Body of pancreas (tissue), 4 donors: ENCODE data around the gene PPTC7. TPM values are rescaled to one million over a fixed set of nuclear protein-coding genes. Genes with fewer than 3 reads are reported as not detected.
"Not testable (repeated sequence)": the region's sequence is repeated elsewhere in the genome, so short reads cannot be mapped to it uniquely, and the experiment has no call there.

Experiments
- ATAC-seq: fragments of 150-250 bp; one replicate; pipeline ENCODE4 v1.9.1; 2016
- DNase-seq, 4 donors: peaks; one replicate each; pipeline ENCODE4 v3.0.0-alpha.2; 2019
- H3K27ac ChIP-seq, 4 donors: fragments of 200-600 bp; sonication (generic); 1 replicate in 3 of 4; 2 replicates in 1 of 4; pipeline versions ENCODE4 v1.5.1 to v1.6.1; 2016 to 2019; ENCODE audit warnings: mild to moderate bottlenecking in 1 of 4, mixed read lengths in 1 of 4, moderate library complexity in 1 of 4
- H3K27me3 ChIP-seq, 2 donors: fragments of 200-600 bp; sonication (generic); one replicate each; pipeline ENCODE4 v1.6.0; 2016; ENCODE audit warnings: mild to moderate bottlenecking in 1 of 2
- H3K36me3 ChIP-seq, 2 donors: fragments of 200-600 bp; sonication (generic); replicated peaks in 1 of 2; 2 replicates each; pipeline ENCODE4 v1.5.1; 2016; ENCODE audit warnings: low read depth in 2 of 2; ENCODE audit not compliant: insufficient read depth in 1 of 2
- H3K4me1 ChIP-seq: fragments of 200-600 bp; sonication (generic); one replicate; pipeline ENCODE4 v1.6.0; 2016
- H3K4me3 ChIP-seq, 2 donors: fragments of 200-600 bp; sonication (generic); 1 replicate in 1 of 2; 2 replicates in 1 of 2; pipeline ENCODE4 v1.5.1; 2016 to 2019
- H3K9me3 ChIP-seq, 3 donors: fragments of 200-600 bp; sonication (generic); 1 replicate in 2 of 3; 2 replicates in 1 of 3; pipeline ENCODE4 v1.5.1; 2016
- POLR2A ChIP-seq, 3 donors: fragments of 450-650 bp; IDR thresholded peaks; one replicate each; pipeline ENCODE4 v1.6.1; 2016; ENCODE audit warnings: antibody characterized with exemption in 3 of 3, mild to moderate bottlenecking in 2 of 3
- WGBS, 2 donors: methylation state at CpG; one replicate each; pipeline ENCODE4 v1.1.5; 2017; 5-methylcytosine and 5-hydroxymethylcytosine counted together
- intact Hi-C: fragments of 100-400 bp; cut with DNase I; formaldehyde crosslinking; loops from one replicate; pipeline ENCODE4 v1.15.1; 2023
- total RNA-seq, 2 donors: library from RNA; depleted of rRNA; stranded (reverse); fragments of >200 nt; gene quantifications; one replicate each; pipeline ENCODE4 v1.1.0, GENCODE V29; 2016
- TF ChIP-seq, protein P1 (sequence below), 7 experiments: fragments of 450-650 bp in 4 of 7; fragments of 200-600 bp in 3 of 7; sonication (generic) in 3 of 7; IDR thresholded peaks; one replicate each; pipeline ENCODE4 v1.5.1; 2016 to 2019; ENCODE audit warnings: antibody characterized with exemption in 7 of 7

PPTC7 gene
- total RNA-seq, 2 donors from 2014 or later, result 10.1 to 10.5 TPM

DNA sequence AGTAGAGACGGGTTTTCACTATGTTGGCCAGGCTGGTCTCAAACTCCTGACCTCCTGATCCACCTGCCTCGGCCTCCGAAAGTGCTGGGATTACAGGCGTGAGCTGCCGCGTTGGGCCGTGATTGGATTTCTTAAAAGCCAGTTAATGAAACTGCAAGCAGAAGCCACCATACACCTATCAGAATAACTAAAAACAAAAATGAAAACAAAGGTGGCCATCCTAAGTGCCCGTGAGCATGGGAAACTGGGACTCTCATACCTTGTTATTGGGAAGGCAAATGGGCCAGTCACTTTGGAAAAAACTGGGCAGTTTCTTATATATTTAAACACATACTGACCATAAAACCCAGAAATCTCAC lies 23.1 kb upstream of the PPTC7 start:
- Histone ChIP-seq H3K27me3 (no peaks in the 10 kb centered on the region), H3K4me1 (no peaks in the 10 kb centered on the region), H3K9me3 (no peaks in the 10 kb centered on the region), H3K27ac (peak overlapping the region in 1 of 4 donors; percentile 62), H3K36me3 (no peaks in the 10 kb centered on the region), H3K4me3 (no peak overlapping the region)
- intact Hi-C loops, result no loop called here
- TF ChIP-seq, protein P1, sequence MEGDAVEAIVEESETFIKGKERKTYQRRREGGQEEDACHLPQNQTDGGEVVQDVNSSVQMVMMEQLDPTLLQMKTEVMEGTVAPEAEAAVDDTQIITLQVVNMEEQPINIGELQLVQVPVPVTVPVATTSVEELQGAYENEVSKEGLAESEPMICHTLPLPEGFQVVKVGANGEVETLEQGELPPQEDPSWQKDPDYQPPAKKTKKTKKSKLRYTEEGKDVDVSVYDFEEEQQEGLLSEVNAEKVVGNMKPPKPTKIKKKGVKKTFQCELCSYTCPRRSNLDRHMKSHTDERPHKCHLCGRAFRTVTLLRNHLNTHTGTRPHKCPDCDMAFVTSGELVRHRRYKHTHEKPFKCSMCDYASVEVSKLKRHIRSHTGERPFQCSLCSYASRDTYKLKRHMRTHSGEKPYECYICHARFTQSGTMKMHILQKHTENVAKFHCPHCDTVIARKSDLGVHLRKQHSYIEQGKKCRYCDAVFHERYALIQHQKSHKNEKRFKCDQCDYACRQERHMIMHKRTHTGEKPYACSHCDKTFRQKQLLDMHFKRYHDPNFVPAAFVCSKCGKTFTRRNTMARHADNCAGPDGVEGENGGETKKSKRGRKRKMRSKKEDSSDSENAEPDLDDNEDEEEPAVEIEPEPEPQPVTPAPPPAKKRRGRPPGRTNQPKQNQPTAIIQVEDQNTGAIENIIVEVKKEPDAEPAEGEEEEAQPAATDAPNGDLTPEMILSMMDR (IDR thresholded peaks at IDR 0.05), result no peak
- no peak for TF ChIP-seq POLR2A (IDR thresholded peaks at IDR 0.05)
- ATAC-seq (no peak), DNase-seq (no peak)
- 79 to 87% methylated on average over 8 of the region's 8 CpGs for WGBS, 2 donors

DNA sequence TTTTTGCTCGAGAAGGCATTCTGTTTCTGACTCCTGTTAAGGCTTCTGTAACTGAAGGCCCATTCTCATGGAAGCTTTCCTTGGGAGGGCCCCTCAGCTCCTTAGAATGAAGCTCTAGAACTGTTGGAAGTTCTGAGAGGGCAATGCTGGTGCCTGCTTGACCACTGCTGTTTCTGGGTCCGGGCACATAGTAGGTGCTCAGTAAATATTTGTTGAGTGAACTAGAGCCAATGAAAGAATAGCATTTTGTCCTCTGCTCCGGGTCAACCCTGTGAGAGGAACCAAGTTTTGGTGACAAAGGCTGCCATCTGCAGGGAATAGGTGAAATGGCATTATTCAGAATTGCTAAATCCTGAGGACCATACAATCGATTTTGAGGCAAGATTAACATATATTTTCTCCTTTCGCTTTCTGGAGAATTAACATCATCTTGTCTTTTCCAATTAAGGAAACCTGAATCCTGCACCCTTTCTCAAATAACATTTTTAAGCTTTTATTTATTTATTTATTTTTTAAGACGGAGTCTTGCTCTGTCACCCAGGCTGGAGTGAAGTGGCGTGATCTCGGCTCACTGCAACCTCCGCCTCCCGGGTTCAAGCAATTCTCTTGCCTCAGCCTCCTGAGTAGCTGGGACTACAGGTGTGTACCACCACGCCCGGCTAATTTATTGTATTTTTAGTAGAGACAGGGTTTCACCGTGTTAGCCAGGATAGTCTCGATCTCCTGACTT lies 19.1 kb upstream of the PPTC7 start:
- H3K27me3 ChIP-seq, H3K4me3 ChIP-seq, H3K9me3 ChIP-seq, H3K4me1 ChIP-seq, H3K36me3 ChIP-seq, H3K27ac ChIP-seq, intact Hi-C loops: not testable (repeated sequence)
- ATAC-seq (peak; percentile 75), DNase-seq (peak; percentile 39 to 62 (median 46))
- TF ChIP-seq, protein P1 (IDR thresholded peaks at IDR 0.05), result peak; percentile 53 to 88 (median 83)
- 43% methylated on average over 13 to 14 of the region's 14 CpGs for WGBS, 2 donors

DNA sequence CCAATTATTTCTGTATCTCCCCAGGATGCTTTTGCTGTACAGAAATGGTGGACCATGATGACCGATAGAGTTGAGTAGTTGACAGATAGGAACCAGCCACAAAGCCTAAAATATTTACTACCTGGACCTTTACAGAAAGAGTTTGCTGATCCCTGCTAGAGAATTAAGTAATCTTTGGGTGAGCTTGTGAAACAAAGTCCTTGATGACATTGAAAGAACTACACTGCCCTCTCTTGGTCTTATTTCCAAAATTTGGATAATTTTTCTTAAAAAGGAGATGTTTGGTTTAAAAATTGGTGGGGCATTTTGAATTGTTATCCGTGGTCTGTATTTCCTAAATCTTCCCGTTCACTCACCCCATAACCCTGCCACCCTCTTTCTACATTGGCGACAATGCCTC lies 17.1 kb upstream of the PPTC7 start:
- no peaks in the 10 kb centered on the region for H3K4me1 ChIP-seq
- no peaks in the 10 kb centered on the region for H3K36me3 ChIP-seq
- no peak overlapping the region for H3K27ac ChIP-seq
- peak; percentile 73 for ATAC-seq
- no peak for DNase-seq
- no peaks in the 10 kb centered on the region for H3K27me3 ChIP-seq
- TF ChIP-seq POLR2A (IDR thresholded peaks at IDR 0.05), result no peak
- TF ChIP-seq, protein P1 (IDR thresholded peaks at IDR 0.05), result peak; percentile 14 to 73 (median 59)
- H3K9me3 ChIP-seq, result no peaks in the 10 kb centered on the region
- 10 to 18% methylated on average over 4 of the region's 4 CpGs for whole genome bisulfite sequencing, 2 donors
- H3K4me3 ChIP-seq, result no peak overlapping the region
- intact Hi-C loops, result no loop called here

DNA sequence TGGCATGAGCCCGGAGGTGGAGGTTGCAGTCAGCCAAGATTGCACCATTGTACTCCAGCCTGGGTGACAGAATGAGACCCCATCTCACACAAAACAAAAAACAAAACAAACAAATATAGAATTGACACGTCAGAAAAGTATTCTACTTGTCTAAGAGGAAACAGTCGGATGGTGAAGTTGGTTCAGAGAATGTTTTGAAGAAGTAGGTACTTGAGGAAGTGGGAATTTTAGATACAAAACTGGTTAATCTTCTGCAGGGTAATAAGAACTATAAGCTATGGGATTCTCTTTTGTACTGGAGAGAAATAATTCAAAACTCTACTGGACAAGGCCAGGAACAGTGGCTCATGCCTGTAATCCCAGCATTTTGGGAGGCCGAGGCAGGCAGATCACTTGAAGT lies 16.2 kb upstream of the PPTC7 start:
- TF ChIP-seq, protein P1 (IDR thresholded peaks at IDR 0.05), result no peak
- Histone ChIP-seq H3K27ac (no peak overlapping the region), H3K9me3 (no peaks in the 10 kb centered on the region), H3K27me3 (no peaks in the 10 kb centered on the region), H3K4me1 (no peaks in the 10 kb centered on the region), H3K4me3 (no peak overlapping the region), H3K36me3 (no peaks in the 10 kb centered on the region)
- intact Hi-C loops, result loop anchor here (5.0 kb wide), 1 partner anchor 77 kb away; no protein-coding TSS in a partner anchor
- WGBS, 2 donors, result 71 to 72% methylated on average over 4 of the region's 4 CpGs
- ATAC-seq (no peak), DNase-seq (no peak)

DNA sequence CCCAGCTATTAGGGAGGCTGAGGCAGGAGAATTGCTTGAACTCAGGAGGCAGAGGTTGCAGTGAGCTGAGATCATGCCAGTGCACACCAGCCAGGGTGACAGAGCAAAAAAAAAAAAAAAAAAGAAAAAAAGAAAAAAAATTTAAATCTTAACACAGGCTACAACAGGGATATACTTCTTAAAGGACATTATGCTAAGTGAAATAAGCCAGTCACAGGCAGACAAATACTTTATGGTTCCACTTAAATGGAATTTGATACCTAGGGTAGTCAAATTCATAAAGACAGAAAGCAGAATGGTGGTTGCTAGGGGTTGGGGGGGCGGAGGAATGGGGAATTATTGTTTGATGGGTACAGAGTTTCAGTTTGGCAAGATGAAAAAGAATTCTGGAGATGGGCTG lies 14.8 kb upstream of the PPTC7 start:
- H3K27me3 ChIP-seq, result no peaks in the 10 kb centered on the region
- no peaks in the 10 kb centered on the region for H3K9me3 ChIP-seq
- no peak overlapping the region for H3K27ac ChIP-seq
- no peak overlapping the region for H3K4me3 ChIP-seq
- no peaks in the 10 kb centered on the region for H3K4me1 ChIP-seq
- intact Hi-C loops, result loop anchor here (5.0 kb wide), 1 partner anchor 76 kb away; no protein-coding TSS in a partner anchor
- H3K36me3 ChIP-seq, result no peaks in the 10 kb centered on the region
- no peak for DNase-seq
- no peak for ATAC-seq
- 39 to 47% methylated on average over 1 of the region's 1 CpG for WGBS, 2 donors
- TF ChIP-seq POLR2A (IDR thresholded peaks at IDR 0.05), result no peak
- TF ChIP-seq, protein P1 (IDR thresholded peaks at IDR 0.05), result no peak

DNA sequence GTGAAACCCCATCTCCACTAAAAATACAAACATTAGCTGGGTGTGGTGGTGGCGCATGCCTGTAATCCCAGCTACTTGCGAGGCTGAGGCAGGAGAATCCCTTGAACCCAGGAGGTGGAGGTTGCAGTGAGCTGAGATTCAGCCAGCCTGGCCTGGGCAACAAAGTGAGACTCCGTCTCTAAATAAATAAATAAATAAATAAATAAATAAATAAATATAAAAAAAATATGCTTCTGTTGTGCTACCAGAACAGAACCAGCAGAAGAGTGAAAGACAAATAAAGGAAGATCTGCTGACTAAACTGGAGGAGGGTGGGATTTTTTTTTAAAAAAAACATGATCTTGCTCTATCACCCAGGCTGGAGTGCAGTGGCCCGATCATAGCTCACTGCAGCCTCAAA lies 9.8 kb upstream of the PPTC7 start:
- ATAC-seq, H3K4me3 ChIP-seq, H3K9me3 ChIP-seq, H3K27ac ChIP-seq, intact Hi-C loops, DNase-seq, H3K36me3 ChIP-seq, H3K27me3 ChIP-seq: not testable (repeated sequence)
- 85 to 93% methylated on average over 4 of the region's 4 CpGs for whole genome bisulfite sequencing, 2 donors
- H3K4me1 ChIP-seq, result peaks cover 23% of the 10 kb centered on the region
